Head of caudate nucleus (tissue), 42 donors: Measurements from ENCODE around the gene B3GNT4.
"Not testable (repeated sequence)": the region's sequence is repeated elsewhere in the genome, so short reads cannot be mapped to it uniquely, and the experiment has no call there.

Source experiments
- DNase-seq, 42 donors: peaks; one replicate each; pipeline versions ENCODE4 v3.0.0 to v3.0.0-alpha.2; 2020 to 2021; ENCODE audit warnings: mixed read lengths in 7 of 42
- intact Hi-C: fragments of 100-400 bp; cut with DNase I; formaldehyde crosslinking; loops from one replicate; pipeline ENCODE4 v1.15.0; 2022

The B3GNT4 gene

DNA sequence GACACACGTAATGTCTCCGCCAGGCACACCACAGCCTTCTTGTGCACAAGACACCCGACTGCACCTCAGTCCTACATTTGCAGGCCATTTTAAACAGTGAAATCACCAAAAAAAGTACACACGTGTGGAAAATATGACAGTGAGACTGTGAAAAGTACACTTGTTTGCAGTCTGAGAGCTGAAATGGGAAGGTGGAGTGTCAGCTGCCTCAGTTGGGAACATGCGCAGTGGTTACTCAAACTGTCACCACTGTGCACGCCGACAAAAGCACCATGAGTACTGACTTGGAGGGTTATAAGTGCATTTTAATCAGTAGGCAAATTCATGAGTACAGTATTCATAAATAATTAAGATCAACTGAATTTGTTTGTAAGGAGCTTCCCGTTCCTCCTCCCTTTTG, 47.0 kb downstream of the B3GNT4 start:
- no peak for DNase-seq
- intact Hi-C loops = no loop called here

DNA sequence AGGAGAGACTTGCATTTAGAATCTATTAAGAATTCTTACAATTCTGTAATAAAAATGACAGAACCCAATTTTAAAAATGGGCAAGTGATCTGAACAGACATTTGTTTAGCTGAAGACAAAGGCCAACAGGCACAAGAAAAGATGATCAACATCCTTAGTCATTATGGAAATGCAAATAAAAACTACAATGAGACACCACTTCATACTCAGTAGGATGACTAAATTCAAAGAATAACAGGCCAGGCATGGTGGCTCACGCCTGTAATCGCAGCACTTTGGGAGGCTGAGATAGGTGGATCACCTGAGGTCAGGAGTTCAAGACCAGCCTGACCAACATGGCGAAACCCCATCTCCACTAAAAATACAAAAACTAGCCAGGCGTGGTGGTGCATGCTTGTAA, 55.0 kb downstream of the B3GNT4 start:
- intact Hi-C loops, DNase-seq: not testable (repeated sequence)
